Lower lobe of right lung (tissue), 2 donors: ENCODE data around the gene PTPN18. TPM values are rescaled to one million over a fixed set of nuclear protein-coding genes. Genes with fewer than 3 reads are reported as not detected.
A peak's percentile ranks its signal among the peaks of the same experiment; 100 is the strongest.

Source experiments
- ATAC-seq, 2 donors: fragments of 200-7000 bp; cut with Tn5 transposase; one replicate each; pipeline ENCODE4 v1.9.1; 2020 to 2022; ENCODE audit warnings: mild to moderate bottlenecking in 2 of 2, moderate library complexity in 2 of 2
- DNase-seq: peaks from one replicate; pipeline ENCODE4 v3.0.0-alpha.2; 2020
- H3K27ac ChIP-seq: fragments of 200-600 bp; one replicate; pipeline ENCODE4 v1.8.0; 2022
- H3K27me3 ChIP-seq: fragments of 200-600 bp; one replicate; pipeline ENCODE4 v1.8.0; 2022; ENCODE audit warnings: low read depth
- H3K36me3 ChIP-seq: fragments of 200-600 bp; one replicate; pipeline ENCODE4 v1.8.0; 2022; ENCODE audit warnings: mild to moderate bottlenecking
- H3K4me1 ChIP-seq: fragments of 200-600 bp; one replicate; pipeline ENCODE4 v1.8.0; 2022
- H3K4me3 ChIP-seq: fragments of 200-600 bp; one replicate; pipeline ENCODE4 v1.8.0; 2022; ENCODE audit warnings: mild to moderate bottlenecking
- H3K9me3 ChIP-seq: fragments of 200-600 bp; one replicate; pipeline ENCODE4 v1.8.0; 2022
- intact Hi-C: fragments of 100-400 bp; cut with DNase I; formaldehyde crosslinking; loops from one replicate; pipeline ENCODE4 v1.11.0; 2022
- total RNA-seq: library from RNA; stranded (reverse); fragmentation: NEBNext Ultra II Directional; extraction: Animal tissue kit (Norgen Biotek cat#: 25700); gene quantifications from one replicate; pipeline ENCODE4 v1.2.1, GENCODE V29; 2021
- TF ChIP-seq, protein P1 (sequence below): fragments of 200-600 bp; IDR thresholded peaks from one replicate; pipeline ENCODE4 v1.8.0; 2022; ENCODE audit warnings: antibody characterized with exemption, mild to moderate bottlenecking
- donor health status: DM: no; HTN: yes; CAD: no; lungs with severe emphysema.

Gene PTPN18
- total RNA-seq, 1 donor from 2014 or later, result 74.1 TPM

DNA sequence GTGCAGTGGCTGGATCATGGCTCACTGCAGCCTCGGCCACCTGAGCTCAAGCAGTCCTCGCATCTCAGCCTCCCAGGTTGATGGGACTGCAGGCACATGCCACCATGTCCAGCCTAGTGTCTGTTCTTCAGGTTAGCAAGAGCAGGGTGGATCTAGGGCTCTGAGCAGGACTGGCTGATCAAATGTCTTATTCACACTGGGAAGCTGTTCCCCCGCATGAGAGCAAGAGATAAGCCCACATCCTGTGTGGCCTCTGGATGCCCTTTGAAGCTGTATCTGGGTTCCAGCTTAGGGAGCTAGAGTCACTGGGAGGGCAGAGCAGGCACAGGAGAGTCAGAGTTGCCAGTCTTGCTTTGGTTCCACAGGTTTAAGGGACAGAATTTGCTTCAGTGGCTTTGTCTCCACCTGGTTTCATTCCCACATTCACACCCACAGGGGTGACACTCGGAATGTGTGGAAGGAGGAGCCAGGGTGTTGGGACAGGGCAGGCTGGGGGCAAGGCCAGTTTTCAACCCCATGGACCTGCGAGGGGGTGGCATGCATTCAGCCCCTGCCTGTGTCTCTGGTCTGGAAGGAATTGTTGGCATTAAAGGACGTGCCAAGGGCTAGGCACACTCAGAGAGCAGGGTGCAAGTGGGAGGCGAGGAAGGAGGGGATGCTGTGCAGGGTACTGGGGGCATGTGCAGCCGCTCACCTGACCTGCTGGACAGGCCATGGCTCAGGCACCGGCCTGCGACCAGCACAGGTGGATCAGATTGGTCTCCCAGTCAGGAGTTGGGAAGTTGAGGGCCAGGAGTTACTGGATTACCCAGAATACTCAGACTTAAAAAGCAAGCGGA is 24.5 kb downstream of the PTPN18 start:
- Histone ChIP-seq H3K4me3 (no peak overlapping the region), H3K4me1 (peaks cover 13% of the 10 kb centered on the region), H3K36me3 (peaks cover 12% of the 10 kb centered on the region), H3K27ac (no peak overlapping the region), H3K9me3 (no peaks in the 10 kb centered on the region), H3K27me3 (no peaks in the 10 kb centered on the region)
- ATAC-seq (peak in 1 of 2 donors; percentile 34), DNase-seq (no peak)
- intact Hi-C loops, result no loop called here
- TF ChIP-seq, protein P1, sequence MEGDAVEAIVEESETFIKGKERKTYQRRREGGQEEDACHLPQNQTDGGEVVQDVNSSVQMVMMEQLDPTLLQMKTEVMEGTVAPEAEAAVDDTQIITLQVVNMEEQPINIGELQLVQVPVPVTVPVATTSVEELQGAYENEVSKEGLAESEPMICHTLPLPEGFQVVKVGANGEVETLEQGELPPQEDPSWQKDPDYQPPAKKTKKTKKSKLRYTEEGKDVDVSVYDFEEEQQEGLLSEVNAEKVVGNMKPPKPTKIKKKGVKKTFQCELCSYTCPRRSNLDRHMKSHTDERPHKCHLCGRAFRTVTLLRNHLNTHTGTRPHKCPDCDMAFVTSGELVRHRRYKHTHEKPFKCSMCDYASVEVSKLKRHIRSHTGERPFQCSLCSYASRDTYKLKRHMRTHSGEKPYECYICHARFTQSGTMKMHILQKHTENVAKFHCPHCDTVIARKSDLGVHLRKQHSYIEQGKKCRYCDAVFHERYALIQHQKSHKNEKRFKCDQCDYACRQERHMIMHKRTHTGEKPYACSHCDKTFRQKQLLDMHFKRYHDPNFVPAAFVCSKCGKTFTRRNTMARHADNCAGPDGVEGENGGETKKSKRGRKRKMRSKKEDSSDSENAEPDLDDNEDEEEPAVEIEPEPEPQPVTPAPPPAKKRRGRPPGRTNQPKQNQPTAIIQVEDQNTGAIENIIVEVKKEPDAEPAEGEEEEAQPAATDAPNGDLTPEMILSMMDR, result no peak

DNA sequence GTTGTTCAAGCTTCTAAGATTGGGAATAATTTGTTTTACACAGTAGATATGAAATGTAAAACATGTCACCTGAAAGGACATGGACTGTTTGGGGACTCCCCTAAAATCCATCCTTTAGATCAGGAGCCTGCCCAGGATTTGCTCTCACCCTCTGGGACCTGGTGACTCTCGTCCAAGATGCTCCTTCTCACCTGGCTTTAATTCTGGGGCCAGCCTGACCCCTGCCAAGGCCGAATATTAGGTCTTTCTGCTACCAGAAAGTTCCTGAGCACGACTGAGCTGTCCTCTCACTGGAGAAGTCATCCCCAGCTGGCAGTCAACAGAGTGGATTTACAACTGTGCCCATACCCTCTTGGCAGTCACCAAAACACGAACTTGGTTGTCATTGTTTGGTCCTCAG is 25.3 kb downstream of the PTPN18 start:
- intact Hi-C loops, result no loop called here
- no peak overlapping the region for H3K27ac ChIP-seq
- no peak overlapping the region for H3K4me3 ChIP-seq
- H3K27me3 ChIP-seq, result no peaks in the 10 kb centered on the region
- H3K4me1 ChIP-seq, result peaks cover 11% of the 10 kb centered on the region
- DNase-seq, result no peak
- no peak for ATAC-seq
- TF ChIP-seq, protein P1, result no peak
- peaks cover 5% of the 10 kb centered on the region for H3K36me3 ChIP-seq
- H3K9me3 ChIP-seq, result no peaks in the 10 kb centered on the region

DNA sequence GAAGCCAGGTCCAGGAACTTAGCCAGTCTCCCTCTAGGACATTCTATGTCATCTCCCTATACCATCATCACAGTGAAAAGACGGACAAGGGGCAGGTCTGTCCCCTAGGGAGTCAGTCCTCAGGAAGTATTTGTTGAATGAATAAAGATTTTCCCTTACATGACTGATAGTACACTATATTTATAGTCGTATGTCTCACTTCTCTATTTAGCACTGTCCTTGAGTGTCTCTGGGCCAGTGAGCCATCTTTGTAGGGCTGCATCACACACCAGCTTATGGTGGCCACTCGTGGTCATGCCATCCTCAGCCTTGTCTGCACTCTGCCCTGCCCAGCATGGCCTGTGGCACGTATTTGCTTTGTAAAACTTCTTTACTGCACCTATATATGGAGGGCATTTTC is 25.8 kb downstream of the PTPN18 start:
- no peak overlapping the region for H3K27ac ChIP-seq
- H3K4me3 ChIP-seq, result no peak overlapping the region
- no peaks in the 10 kb centered on the region for H3K9me3 ChIP-seq
- peaks cover 5% of the 10 kb centered on the region for H3K36me3 ChIP-seq
- intact Hi-C loops, result no loop called here
- TF ChIP-seq, protein P1, result no peak
- ATAC-seq, result no peak
- peaks cover 14% of the 10 kb centered on the region for H3K4me1 ChIP-seq
- no peak for DNase-seq
- H3K27me3 ChIP-seq, result no peaks in the 10 kb centered on the region

DNA sequence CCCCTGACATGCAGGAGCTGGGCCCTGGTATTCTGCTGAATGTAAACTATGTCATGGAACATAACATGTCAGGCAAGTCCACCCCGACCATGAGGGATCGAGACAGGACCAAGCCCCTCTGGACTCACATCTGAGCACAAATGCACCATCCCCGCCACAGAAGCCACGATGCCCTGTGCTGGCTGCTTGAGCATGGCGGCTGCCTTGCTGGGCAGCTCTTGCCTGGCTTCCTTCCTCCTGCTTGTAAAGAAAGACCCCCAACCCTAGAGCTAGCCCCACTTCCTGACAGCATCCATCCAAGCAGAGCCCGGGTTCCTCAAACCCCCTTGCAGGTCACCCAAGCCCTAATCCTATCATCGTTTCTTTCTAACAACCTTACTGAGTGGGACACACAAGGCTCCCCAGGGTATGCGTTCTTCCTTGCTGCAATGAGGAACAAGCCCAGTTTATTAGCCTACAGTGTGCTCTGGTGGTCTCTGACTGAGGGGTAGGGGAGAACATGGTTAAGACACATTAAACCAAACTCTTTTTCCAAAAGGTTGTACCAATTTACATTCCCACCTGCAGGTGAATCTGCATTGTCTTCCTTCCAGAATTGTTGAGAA is 26.6 kb downstream of the PTPN18 start:
- intact Hi-C loops, result no loop called here

DNA sequence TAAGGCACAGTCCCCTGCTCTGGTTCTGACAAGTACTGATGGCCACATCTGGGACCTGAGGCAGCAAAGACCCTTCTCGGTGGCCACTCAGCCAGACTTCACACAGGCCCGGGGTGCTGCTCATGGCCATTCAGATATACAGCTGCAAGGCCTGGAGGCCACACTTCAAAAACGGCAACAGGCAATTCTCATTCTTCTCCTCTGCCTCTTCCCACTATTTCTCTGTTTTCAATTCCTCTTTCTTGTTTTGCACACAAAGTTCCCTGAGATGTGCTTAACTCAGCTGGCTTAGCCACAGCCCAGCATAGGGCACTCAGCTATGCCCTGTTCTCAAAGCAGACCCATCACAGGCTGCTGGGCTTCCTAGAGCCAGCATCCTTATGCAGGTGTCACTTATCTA is 29.9 kb downstream of the PTPN18 start:
- intact Hi-C loops, result no loop called here
- H3K9me3 ChIP-seq, result no peaks in the 10 kb centered on the region
- TF ChIP-seq, protein P1, result no peak
- H3K27ac ChIP-seq, result peak overlapping the region; percentile 21
- no peak overlapping the region for H3K4me3 ChIP-seq
- ATAC-seq (peak in 1 of 2 donors; percentile 11), DNase-seq (no peak)
- H3K27me3 ChIP-seq, result no peaks in the 10 kb centered on the region
- H3K36me3 ChIP-seq, result peaks cover under 1% of the 10 kb centered on the region
- H3K4me1 ChIP-seq, result peaks cover 22% of the 10 kb centered on the region

More for the DNA sequence above, 26.6 kb downstream of the PTPN18 start:
- DNase-seq (no peak), ATAC-seq (no peak)
- H3K4me1 ChIP-seq, result peaks cover 12% of the 10 kb centered on the region
- TF ChIP-seq, protein P1, result no peak
- no peak overlapping the region for H3K27ac ChIP-seq
- no peaks in the 10 kb centered on the region for H3K9me3 ChIP-seq
- H3K36me3 ChIP-seq, result peaks cover 5% of the 10 kb centered on the region
- no peaks in the 10 kb centered on the region for H3K27me3 ChIP-seq
- H3K4me3 ChIP-seq, result no peak overlapping the region
